ENCODE data around the gene ODR4. TPM values are rescaled to one million over a fixed set of nuclear protein-coding genes. Genes with fewer than 3 reads are reported as not detected.

Gene ODR4
- total and polyA plus RNA-seq, 8 donors = 14.4 to 20.2 (median 17.5) TPM

DNA sequence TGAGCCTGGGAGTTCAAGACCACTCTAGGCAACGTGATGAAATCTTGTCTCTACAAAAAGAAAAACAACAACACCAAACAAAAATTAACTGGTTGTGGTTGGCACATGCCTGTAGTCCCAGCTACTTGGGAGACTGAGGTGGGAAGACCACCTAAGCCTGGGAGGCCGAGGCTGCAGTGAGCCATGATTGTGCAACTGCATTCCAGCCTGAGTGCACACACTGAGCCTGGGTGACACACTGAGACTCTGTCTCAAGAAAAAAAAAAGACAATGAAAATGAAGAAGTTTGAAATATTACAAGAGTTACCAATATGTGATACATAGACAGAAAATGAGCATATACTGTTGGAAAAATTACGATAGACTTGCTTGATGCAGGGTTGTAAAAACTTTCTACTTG is 53.4 kb downstream of the ODR4 start:
- DNase-seq (no peak), ATAC-seq (no peak)
- intact Hi-C loops (cut with DNase I) = no loop called here

DNA sequence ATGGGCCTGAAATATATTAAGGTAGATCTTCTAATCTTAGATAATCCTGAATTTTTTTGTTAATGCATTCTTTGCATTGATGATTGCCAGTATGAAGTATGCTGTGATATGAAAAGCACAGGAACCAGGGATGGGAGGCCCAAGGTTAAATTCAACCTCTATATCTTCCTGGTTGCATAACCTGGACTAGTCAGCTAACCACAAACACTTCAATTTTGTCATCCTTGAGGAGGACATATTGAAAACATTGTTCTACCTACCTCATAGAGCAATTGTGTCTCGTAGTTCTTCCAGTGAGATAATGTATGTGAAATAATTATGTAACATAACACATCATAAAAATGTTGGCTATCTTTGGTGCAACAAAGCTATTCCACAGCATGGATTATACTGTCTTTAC is 59.7 kb downstream of the ODR4 start:
- ATAC-seq (no peak), FAIRE-seq (no peak), DNase-seq (no peak)
- H3K9me3 ChIP-seq = no peaks in the 10 kb centered on the region
- no peak overlapping the region for H3K27ac ChIP-seq
- intact Hi-C loops (cut with DNase I) = no loop called here
- no peaks in the 10 kb centered on the region for H3K27me3 ChIP-seq
- H3K4me3 ChIP-seq = no peak overlapping the region
- no peaks in the 10 kb centered on the region for H3K36me3 ChIP-seq
- 87 to 88% methylated on average over 1 of the region's 1 CpG for WGBS, 2 donors
- no peaks in the 10 kb centered on the region for H3K4me1 ChIP-seq
- TF ChIP-seq, protein P1, sequence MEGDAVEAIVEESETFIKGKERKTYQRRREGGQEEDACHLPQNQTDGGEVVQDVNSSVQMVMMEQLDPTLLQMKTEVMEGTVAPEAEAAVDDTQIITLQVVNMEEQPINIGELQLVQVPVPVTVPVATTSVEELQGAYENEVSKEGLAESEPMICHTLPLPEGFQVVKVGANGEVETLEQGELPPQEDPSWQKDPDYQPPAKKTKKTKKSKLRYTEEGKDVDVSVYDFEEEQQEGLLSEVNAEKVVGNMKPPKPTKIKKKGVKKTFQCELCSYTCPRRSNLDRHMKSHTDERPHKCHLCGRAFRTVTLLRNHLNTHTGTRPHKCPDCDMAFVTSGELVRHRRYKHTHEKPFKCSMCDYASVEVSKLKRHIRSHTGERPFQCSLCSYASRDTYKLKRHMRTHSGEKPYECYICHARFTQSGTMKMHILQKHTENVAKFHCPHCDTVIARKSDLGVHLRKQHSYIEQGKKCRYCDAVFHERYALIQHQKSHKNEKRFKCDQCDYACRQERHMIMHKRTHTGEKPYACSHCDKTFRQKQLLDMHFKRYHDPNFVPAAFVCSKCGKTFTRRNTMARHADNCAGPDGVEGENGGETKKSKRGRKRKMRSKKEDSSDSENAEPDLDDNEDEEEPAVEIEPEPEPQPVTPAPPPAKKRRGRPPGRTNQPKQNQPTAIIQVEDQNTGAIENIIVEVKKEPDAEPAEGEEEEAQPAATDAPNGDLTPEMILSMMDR (IDR thresholded peaks at IDR 0.05) = no peak

More for the DNA sequence above, 53.4 kb downstream of the ODR4 start:
- Histone ChIP-seq H3K27ac (no peak overlapping the region), H3K9me3 (no peaks in the 10 kb centered on the region), H3K4me3 (no peak overlapping the region), H3K4me1 (no peaks in the 10 kb centered on the region), H3K27me3 (no peaks in the 10 kb centered on the region), H3K36me3 (no peaks in the 10 kb centered on the region)
- WGBS, 2 donors = 88 to 93% methylated on average over 3 of the region's 3 CpGs
- no peak for FAIRE-seq
- TF ChIP-seq, protein P1 (IDR thresholded peaks at IDR 0.05) = no peak

DNA sequence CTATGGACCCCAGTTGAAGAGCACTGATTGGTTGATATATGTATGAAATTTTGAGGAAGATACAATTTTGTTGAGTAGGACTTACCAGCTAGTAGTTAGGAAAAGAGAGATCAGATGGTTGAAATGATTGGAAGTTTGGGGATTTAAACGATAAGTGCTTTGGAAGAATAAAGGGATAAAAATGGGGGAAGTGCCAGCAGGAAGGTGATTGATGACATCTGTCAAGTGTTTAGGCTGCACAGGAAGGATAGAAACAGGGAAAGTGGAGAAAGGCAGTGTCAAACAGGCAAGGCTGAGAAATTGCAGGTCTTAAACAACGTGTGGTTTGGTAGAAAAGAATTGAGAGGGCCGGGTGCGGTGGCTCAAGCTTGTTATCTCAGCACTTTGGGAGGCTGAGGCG is 62.9 kb downstream of the ODR4 start:
- no peak overlapping the region for H3K27ac ChIP-seq
- TF ChIP-seq, protein P1 (IDR thresholded peaks at IDR 0.05) = no peak
- no peaks in the 10 kb centered on the region for H3K36me3 ChIP-seq
- intact Hi-C loops (cut with DNase I) = no loop called here
- 84 to 87% methylated on average over 5 of the region's 5 CpGs for WGBS, 2 donors
- no peak overlapping the region for H3K4me3 ChIP-seq
- H3K4me1 ChIP-seq = no peaks in the 10 kb centered on the region
- no peaks in the 10 kb centered on the region for H3K27me3 ChIP-seq
- no peaks in the 10 kb centered on the region for H3K9me3 ChIP-seq
- ATAC-seq = no peak
- FAIRE-seq = no peak
- no peak for DNase-seq

DNA sequence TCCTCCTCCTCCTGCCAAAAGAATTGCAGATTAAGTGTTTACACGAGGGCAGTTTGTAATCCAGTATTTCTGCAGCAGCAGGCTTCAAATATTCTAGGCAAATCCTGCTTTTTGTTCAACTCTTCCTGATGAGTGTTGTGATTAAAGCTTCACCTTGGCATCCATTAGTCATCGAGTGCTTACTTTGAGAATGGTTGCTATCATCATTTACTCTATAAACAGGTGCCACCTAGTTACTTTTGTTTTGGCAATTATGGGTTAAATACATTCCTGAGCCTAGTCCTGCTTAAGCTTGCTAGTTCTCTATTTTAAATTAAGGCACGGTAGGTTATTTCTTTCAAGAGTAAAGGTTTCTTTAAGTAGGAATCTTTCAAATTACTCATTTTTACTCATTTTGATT is 64.9 kb downstream of the ODR4 start:
- ATAC-seq = no peak
- no peak overlapping the region for H3K27ac ChIP-seq
- intact Hi-C loops (cut with DNase I) = no loop called here
- H3K4me1 ChIP-seq = no peaks in the 10 kb centered on the region
- H3K9me3 ChIP-seq = no peaks in the 10 kb centered on the region
- H3K4me3 ChIP-seq = no peak overlapping the region
- no peak for DNase-seq
- H3K36me3 ChIP-seq = no peaks in the 10 kb centered on the region
- TF ChIP-seq, protein P1 (IDR thresholded peaks at IDR 0.05) = no peak
- WGBS, 2 donors = 53 to 56% methylated on average over 3 of the region's 3 CpGs
- no peak for FAIRE-seq
- H3K27me3 ChIP-seq = no peaks in the 10 kb centered on the region

DNA sequence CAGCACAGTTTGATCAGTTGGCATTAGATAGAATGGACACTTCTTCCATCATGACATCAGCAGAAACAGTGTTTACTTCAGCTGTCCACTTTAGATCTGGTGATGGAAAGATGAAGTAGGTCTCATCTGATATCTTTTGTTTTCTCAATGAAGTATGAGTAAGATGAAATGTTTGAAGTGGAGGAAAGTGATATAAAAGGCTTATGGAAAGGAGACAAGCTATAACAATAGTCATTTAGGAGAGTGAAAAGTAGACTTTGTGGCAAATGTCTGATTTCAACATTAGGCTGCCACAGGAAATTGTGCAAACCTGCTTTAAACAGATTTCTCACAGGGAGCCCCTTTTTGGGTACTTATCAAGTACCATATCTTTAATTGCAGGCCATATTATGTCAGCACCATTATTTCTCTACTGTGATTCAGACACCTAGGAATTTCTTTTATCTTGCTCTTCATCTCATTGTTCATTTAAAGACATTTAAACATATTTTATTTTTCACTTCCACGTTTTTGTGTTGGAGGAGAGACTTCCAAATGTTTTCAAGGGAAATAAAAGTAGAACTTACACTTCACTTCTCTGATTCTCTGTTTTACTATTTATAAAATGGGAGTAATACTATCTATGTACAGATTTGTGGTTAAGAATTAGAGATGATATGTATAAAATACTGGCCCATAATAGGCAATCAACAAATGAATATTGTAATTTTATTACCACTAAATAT is 67.2 kb downstream of the ODR4 start:
- WGBS, 2 donors = 30 to 39% methylated on average over 1 of the region's 1 CpG
- ATAC-seq (no peak), DNase-seq (no peak), FAIRE-seq (no peak)
- TF ChIP-seq, protein P1 (IDR thresholded peaks at IDR 0.05) = no peak
- intact Hi-C loops (cut with DNase I) = no loop called here
- Histone ChIP-seq H3K36me3 (no peaks in the 10 kb centered on the region), H3K27me3 (no peaks in the 10 kb centered on the region), H3K4me3 (no peak overlapping the region), H3K27ac (no peak overlapping the region), H3K4me1 (no peaks in the 10 kb centered on the region), H3K9me3 (no peaks in the 10 kb centered on the region)
